ENCODE data around the gene RNF150.

DNA sequence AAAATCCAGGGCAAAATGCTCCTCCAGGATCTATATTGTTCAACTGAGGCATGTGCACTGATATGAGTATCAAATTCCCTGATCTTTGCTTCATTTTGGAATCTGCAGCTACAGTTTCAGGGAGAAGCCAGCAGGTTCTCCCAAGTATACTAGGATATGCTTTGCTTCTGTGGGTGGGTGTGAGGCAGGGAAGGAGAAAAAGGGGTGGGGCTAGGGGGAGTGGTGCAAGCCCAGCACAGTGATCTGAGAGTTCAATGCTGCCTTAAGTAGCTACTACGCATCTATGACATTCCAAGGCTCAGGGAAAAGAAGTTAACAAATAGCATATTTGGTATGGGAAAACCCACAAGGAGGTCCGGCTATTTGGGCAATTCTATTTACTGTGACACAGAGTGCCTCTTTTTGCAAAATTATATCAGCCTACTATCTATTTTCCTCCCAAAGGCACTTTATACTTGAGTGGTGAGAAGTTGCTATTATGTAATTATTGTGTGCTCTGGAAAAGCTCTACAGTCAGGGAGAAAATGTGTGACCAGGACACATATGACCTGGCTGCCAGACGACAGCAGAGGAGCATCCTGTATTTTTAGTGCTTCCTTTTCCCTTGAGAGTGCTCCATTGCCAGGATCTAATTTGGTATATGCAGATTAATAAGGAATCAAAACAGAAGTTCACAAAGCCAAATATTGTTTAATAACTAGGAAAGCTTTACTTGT is 162.0 kb downstream of the RNF150 start:
- TF ChIP-seq, protein P1, sequence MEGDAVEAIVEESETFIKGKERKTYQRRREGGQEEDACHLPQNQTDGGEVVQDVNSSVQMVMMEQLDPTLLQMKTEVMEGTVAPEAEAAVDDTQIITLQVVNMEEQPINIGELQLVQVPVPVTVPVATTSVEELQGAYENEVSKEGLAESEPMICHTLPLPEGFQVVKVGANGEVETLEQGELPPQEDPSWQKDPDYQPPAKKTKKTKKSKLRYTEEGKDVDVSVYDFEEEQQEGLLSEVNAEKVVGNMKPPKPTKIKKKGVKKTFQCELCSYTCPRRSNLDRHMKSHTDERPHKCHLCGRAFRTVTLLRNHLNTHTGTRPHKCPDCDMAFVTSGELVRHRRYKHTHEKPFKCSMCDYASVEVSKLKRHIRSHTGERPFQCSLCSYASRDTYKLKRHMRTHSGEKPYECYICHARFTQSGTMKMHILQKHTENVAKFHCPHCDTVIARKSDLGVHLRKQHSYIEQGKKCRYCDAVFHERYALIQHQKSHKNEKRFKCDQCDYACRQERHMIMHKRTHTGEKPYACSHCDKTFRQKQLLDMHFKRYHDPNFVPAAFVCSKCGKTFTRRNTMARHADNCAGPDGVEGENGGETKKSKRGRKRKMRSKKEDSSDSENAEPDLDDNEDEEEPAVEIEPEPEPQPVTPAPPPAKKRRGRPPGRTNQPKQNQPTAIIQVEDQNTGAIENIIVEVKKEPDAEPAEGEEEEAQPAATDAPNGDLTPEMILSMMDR (conservative IDR thresholded peaks at IDR 0.05; ENCODE audit: low read depth, low read length) = no peak
- TF ChIP-seq EZH2 (IDR thresholded peaks at IDR 0.05; ENCODE audit: borderline replicate concordance, low read depth, low read length, poor library complexity, severe bottlenecking) = no peak

All from A673 (cell line).